HG02840 (cell line): ENCODE measurements around the gene FNDC3B.

ENCODE experiments used
- ATAC-seq: cut with Tn5 transposase; IDR thresholded peaks from one replicate; pipeline ENCODE4 v1.9.1; 2021; ENCODE audit warnings: mild to moderate bottlenecking, moderate library complexity, moderate number of reproducible peaks; ENCODE audit not compliant: unreplicated experiment, low FRiP score

Gene FNDC3B

DNA sequence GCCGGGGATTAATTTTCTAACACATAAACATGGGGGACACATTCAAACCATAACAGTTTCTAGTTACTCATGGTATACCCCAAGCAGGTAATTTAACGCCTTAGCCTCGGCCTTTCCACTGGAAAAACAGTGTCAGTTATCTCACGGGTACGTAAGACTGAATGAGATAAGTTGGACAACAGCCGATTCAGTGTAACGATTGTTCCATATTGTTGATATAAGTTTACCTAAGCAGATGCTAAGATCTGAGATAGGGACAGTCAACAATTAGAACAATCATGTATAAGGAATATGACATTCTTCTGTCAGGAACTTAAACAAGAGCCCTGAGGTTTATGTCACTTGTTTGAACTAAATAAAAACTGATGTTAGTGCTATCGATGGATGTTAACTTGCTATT, 278.1 kb downstream of the FNDC3B start:
- no peak for ATAC-seq

DNA sequence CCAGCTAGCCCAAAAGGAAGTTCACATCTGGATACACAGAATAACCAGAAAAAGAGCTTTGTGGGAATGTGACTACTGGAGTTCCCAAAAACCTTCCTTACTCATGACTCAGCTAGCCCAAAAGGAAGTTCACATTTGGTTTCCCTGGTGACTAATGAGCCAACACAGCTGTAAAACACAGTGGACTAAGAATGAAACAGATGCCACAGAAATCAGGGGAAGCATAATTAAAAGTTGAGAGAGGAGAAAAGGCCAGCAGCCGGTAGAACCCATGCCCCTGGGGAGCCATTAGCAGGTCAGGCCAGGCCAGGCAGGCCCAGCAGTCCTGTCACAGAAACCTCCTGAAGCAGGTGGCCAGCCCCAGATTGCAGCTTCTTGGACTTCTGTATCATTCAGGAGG, 278.6 kb downstream of the FNDC3B start:
- ATAC-seq: no peak

DNA sequence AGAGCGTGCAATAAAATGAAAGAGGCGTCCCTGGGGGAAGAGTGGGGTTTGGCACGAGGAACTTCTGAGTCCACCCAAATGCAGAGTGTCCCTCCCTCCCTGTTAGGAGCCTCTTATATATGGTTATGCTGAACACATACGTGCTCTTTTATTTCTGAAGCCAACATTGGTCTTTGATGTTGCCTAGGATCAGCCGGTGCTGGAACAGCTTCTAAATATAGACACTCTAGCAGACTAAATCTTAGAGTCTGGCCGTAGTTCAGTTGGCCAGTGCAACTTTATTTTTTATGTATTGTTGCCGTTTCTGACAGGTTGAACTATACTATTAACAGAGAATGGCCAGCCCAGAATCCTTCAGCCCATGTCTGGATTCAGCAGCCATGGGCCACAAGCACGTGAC, 280.2 kb downstream of the FNDC3B start:
- ATAC-seq: no peak

DNA sequence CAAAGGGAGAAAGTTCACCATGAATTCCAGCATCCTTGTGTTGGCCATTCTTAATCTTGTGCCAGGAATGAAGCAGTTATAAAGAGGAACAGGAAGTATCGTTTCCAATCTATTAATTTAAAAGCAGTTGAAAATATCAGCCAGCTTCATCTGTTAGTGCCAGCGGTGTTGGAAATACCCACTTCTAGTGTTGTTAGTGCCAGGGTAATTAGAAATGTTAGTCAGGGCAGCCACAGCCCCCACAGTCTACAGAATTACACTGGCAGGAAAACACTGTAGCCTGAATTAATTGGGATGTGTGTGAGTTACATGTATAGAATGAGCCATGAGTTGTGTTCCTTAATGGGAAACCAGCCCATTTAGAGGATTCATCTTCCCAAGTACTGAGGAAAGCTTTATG, 281.1 kb downstream of the FNDC3B start:
- no peak for ATAC-seq

DNA sequence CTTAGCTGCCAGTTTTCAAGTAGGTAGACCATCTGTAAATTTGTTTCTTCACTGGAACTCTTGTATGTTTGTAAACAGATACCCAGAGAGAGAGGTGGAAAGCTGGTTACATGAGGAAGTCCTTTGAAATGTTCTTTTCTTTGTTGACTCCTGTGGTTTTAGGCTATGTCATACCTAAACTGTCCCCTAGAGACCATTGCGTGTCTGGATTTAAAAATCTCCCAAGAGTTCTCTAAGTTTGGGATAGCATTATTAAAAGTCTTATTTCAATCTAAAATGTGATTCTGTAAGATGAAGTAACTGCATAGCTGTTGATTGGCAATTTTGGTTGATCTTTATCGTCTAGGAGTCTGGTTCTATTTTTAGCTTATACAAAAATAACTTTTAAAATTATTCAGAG, 281.7 kb downstream of the FNDC3B start:
- ATAC-seq: no peak

DNA sequence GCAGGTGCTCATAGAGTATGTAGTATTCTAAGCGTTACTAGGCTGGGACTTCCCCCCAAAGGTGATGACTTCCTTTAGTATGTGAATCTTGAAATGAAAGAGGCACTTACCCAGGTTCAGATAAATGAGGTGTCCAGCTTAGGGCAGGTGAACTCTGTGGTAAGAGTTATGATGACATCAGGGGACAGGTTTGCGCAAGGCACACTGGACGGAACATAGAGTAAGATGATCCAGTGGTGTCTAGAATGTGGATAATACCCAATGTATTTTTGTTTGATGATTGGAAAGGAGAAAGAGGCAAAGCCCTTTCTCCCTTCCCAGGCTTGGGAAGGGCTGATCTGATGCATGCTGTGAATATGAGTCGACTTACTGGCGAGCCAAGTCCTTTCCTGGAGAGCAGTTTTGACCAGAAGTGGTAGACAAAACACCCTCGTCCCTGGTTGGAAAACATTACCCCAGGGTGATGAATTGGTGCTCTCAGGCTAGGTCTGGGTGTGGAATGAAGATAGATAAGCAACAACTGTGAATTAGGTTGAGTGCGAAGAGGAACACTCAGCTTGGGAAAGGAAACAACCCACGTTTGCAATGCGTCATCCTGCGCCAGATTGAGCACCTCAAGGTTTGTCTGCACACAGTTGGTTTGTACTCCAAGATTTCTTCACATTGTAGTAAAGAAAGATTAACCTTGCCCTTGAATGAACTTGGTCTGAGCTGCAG, 284.7 kb downstream of the FNDC3B start:
- ATAC-seq: no peak

DNA sequence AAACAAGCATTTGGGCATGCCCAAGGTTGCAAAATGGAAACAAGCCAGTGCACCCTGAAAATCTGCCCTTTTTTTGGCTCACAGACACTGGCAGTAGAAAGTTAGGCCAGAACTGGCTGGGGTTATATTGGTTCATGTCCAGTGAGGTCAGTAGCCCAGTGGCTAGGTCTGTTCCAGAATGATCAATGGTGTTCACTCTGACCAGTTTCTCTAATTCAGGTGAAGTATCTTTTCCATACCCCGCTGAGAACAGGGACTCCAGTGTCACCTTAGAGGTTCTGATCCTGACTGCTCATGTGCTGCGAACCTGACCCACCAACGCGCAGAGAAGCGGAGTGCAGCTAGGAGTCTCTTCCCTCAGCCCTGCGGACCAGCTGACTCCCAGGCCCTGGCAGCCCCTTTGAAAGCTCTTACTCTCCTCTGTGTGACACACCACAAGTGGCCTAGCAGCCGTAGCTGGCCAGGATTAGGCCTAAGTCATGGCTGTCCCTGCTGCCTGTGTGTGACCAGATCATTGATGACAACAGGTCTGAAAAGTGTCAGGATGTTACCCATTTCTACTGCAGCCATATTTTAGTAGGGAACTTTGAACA, 285.3 kb downstream of the FNDC3B start:
- no peak for ATAC-seq

DNA sequence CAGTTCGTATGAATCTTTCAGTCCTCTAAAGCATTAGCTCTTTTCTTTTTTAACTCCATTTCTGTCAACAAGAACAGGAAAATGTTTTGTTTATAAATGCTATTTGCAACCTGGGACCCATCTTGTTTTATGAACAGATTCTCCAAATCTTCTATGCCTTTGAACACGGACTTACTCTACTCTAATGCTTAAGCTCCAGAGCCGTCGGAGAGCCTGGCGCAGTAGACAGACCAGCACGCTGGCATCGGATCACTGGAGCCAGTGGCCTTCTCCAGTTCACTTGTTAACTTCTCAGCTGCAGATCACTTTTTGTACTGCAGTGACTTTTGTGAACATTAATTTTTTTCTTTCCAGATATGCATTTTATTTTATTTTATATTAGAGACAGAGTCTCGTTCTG, 286.1 kb downstream of the FNDC3B start:
- no peak for ATAC-seq

DNA sequence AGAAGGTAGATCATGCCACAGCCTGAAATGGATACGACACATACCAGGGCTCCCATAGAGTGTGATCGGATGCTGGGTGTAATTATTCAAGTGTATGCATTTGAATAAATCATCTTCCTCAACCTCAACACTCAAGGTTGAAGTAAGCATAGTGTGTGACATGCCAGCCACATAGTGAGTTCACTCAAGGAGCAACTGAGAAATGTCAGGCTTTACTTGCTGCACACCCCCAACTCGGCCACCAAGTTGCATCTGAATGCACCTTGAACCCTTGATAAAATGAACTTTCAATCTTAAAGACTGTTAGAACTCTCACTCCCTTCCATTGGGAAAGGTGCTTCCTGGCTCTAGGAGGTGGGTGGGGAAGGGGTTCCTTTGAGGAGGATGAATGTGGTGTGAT, 287.6 kb downstream of the FNDC3B start:
- ATAC-seq: no peak

DNA sequence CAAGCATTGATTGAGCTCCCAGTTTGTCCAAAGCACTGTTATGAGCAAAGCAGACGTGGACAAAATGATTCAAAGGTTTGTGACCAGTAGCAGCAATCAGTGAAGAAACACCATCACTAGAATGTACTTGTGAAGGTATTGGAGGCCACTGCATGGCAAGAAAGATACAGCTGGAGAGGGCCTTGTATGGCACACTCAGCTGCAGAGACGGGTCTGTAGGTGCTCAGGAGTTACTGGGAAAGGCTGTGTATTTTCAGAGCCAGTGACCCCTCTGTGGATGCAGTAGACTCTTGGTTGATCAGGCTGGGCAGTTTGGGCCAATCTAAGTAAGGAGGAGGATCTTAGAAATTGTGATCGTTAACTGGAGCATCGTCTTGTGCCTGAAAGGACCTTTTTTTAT, 288.9 kb downstream of the FNDC3B start:
- no peak for ATAC-seq

DNA sequence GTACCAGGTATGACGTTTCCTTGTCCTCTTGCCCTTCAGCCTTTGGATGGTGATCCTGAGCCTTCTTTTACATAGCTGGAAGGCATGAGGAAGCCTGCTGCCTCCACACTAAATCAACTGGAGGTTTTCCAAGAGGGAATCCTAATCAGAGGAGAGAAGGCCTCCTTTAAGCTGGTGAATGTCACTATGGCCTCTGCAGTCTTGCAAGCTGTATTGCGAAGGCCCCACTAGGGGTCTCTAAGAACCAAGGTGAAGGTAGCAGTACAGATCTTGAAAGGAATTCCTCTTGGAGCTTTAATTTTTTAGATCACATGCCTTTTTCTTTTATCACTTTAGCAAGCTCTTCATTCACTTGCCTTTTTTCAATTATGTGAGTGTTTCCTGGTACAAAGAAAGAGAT, 289.7 kb downstream of the FNDC3B start:
- ATAC-seq: no peak

DNA sequence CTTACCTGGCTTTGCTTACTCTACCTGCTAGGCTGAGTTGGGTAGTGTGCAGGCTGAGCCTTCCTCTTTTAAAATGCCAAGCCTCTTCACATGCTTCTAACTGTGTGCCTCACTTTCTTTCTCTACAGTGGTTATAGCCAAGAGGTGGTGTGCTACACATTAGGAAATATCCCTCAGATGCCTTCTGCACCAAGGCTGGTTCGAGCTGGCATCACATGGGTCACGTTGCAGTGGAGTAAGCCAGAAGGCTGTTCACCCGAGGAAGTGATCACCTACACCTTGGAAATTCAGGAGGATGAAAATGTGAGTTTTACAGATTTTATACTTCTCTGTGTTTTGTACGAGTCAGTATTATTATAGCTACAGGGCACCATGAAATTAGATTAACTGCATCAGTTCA, 291.0 kb downstream of the FNDC3B start:
- ATAC-seq: no peak

DNA sequence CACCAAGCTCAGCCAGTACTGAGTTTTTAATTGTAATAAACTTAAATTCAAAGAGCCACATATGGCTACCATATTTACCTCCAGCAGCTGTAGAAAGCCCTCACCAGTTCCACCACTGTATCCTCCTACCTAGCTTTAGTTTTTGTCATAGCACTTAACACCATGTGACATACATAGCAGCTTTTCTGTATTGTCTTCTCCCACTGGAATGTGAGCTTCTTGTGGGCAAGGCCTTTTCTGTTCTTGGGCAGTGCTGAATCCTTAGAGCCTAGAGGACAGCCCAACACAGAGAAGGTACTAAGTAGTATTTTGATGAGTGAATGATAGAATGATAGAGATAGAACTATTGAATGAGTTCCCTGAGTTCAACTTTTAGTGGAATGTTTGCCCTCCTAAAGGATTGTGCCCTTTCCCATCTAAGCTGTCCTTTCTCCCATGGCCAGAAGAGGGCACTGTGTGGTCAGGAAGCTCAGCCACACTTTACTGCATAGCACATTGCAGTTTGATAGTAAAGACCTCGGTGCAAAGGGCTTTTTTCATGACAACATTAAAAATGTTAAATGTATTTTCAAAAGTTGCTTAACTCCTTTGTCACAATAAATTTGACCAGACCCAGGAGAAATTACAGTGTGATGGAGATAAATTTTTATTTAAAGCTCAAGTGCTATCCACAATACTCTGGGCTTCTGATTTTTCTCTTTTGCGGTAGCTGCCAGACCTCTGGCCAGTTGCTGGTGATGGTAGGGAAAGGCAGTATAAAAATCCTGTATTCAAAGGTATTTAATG, 293.1 kb downstream of the FNDC3B start:
- no peak for ATAC-seq

DNA sequence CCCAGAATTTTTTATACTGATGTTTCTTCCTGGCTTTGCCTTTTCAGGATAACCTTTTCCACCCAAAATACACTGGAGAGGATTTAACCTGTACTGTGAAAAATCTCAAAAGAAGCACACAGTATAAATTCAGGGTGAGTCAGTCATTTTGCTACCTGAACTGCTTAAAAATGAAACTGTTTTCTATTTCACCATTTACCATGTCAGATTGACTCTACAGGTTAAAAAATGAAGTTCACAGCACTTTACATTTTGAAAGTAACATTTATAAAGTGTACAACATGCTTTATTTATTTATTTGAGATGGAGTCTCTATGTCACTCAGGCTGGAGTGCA, 293.6 kb downstream of the FNDC3B start:
- ATAC-seq: no peak

DNA sequence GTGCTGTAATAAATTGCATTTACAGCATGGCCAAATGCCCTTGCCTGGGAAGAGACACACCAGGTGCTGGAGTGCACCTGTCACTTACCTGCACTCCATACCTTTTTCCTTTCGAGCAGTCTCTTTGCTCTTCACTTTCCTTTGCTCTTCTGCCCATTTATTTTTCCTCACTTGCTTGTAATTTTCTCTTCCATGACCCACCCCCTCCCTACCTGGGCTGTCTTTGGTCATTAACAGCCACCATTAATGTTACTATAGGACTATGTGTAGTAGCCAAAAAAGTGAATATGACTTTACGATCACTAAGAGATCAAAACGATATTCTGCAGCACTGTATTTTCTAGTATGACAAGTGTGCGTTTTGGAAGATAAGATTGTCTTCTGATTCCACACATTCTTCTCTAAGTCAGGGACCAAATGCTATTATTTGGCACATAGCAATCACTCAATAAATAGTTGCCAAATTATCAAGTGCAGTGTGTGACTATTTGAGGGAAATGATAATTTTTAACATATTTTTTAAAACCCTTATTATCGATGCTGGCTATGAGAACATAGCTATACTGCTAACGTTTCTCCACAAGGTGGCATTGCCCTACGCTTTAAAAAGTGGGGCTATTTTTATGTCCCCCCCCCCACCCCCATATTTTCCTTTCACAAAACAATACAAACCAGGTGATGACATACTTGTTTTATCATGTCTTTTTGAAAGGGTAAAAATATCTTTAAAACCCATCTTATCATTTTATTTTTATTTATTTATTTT, 294.5 kb downstream of the FNDC3B start:
- ATAC-seq: no peak

DNA sequence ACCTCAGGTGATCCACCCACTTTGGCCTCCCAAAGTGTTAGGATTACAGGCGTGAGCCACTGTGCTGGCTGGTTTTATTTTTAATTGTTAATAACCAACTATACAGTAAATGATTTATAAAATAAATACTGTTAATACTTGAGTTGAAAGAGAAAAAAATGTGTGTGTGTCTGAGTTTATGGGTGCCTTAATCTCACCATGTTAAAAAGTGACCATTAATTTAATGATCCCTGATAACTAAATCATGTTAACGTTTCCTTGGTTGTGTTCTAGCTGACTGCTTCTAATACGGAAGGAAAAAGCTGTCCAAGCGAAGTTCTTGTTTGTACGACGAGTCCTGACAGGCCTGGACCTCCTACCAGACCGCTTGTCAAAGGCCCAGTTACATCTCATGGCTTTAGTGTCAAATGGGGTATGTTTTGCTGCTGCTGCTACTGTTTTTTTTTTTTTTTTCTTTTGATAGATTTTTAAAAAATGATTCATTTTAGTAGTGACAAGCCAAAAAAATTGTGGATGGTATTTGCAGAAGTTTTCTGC, 295.4 kb downstream of the FNDC3B start:
- no peak for ATAC-seq

DNA sequence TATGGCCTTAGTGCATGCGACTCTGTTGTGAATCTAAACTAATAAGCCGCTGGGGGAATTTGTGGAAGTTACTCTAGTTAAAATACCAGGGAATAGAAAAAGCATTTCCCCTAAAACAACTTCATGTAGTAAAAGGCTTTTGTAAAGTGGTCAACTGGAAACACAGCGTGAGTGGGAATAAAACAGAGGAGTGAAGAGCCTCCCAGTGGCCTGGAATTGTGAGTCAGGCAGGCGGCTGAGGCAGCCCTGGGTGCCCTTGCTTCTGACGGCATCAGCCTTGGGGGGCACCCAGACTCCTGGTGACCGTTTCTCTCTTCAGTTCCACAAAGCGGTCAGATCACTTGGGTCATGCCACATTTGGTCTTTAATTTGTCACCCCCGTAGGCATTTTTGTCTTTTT, 300.5 kb downstream of the FNDC3B start:
- no peak for ATAC-seq

DNA sequence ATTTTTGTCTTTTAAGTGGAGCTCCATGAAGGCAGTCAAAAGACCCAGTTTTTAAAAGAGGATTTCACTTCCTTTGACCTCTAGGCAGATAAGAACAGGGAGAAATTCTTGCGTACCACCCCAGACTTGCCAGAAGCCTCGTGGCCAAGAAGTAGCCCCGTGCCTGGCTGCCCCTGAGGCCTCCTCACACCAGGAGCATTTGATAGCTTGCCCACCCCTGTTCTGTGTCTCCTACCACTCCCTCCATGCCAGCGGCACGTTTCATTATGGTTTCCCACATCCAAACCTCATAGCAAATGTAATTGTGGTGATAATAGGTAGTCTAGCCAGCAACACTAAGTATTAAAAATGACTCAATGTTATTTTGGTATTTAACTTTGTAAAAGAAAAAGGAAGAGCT, 301.2 kb downstream of the FNDC3B start:
- no peak for ATAC-seq

DNA sequence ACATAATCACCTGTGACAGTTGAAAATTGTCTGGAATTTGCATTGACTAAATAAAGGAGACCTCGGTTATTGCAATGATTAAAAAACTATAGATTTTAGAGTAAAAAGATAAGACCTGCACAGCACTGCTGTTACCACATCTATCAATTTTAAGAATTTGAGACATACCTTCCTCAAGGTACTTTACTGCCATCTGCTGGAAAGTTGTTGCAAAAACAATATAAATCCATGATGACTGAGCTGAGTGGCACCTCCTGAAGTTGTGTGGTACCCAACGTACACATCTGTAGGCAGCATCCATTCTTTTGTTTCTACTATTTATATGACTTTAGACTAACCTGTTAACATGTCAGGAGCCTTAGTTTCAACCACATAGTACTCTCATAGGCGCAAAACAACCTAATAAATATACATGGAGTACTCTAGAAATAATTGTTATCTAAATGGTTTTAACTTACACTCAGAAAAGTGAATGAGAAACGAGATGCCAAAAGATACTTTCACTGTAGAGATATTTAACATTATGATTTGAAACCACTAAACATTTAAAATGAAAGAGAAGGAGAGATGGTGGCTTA, 302.2 kb downstream of the FNDC3B start:
- ATAC-seq: no peak

DNA sequence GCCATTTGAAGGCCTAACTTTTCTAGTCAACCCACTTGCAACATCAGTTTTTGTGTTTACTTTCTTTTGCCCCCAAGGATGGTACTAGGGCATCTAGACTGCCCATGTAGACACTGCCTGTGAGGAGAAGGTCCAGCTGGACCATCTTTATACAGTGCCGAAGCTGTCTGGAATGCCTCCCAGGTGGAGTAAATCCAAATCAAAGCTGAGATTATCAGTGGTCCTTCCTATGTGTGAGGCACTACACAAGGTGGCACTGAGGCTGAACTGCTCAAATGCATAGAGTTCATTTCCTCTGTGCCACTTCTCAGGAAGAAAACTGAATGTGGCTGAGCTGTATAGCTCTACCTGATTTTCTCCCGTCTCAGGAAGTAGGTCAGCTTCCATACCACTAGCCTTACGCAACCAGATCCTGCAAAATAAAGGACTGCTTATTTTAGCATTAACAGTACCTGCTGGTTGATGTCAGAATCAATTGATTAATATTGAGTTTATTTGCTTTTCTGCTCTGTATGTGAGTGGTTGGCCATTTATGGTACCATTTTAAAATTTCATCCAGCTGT, 302.8 kb downstream of the FNDC3B start:
- no peak for ATAC-seq
